Natural killer cell (primary cell): Measurements from ENCODE around the gene GMFB. TPM values are rescaled to one million over a fixed set of nuclear protein-coding genes. Genes with fewer than 3 reads are reported as not detected.

ENCODE experiments used
- ATAC-seq, 3 donors: fragments of 150-1000 bp in 2 of 3; fragments of 200-7000 bp in 1 of 3; cut with Tn5 transposase; 1 replicate in 1 of 3; 2 replicates in 2 of 3; pipeline ENCODE4 v1.10.0; 2021; ENCODE audit warnings: mild to moderate bottlenecking in 2 of 3, moderate library complexity in 2 of 3
- DNase-seq, 2 donors: peaks; one replicate each; pipeline versions ENCODE4 v3.0.0 to v3.0.0-alpha.2; 2013 to 2021; ENCODE audit warnings: mixed read lengths in 1 of 2
- H3K27ac ChIP-seq: one replicate; pipeline ENCODE4 v1.5.1; 2013; ENCODE audit warnings: mild to moderate bottlenecking, low read length
- H3K27me3 ChIP-seq: one replicate; pipeline ENCODE4 v1.6.1; 2013; ENCODE audit warnings: low read length; ENCODE audit not compliant: control insufficient read depth, insufficient read depth
- H3K36me3 ChIP-seq: one replicate; pipeline ENCODE4 v1.6.1; 2013; ENCODE audit warnings: low read length; ENCODE audit not compliant: control insufficient read depth, insufficient read depth
- H3K4me1 ChIP-seq: one replicate; pipeline ENCODE4 v1.6.1; 2013; ENCODE audit warnings: low read length; ENCODE audit not compliant: control insufficient read depth, insufficient read depth
- H3K4me3 ChIP-seq: one replicate; pipeline ENCODE4 v1.5.1; 2013; ENCODE audit warnings: low read length
- H3K9me3 ChIP-seq: one replicate; pipeline ENCODE4 v1.6.1; 2013; ENCODE audit warnings: low read length; ENCODE audit not compliant: control insufficient read depth, insufficient read depth
- H3K27ac Mint-ChIP-seq, 2 donors: one replicate each; pipeline ENCODE4 v1.8.0; 2022; ENCODE audit warnings: mild to moderate bottlenecking in 2 of 2, mixed read lengths in 2 of 2, moderate library complexity in 1 of 2
- H3K27me3 Mint-ChIP-seq, 2 donors: one replicate each; pipeline ENCODE4 v1.8.0; 2022; ENCODE audit warnings: low read depth in 2 of 2, mixed read lengths in 2 of 2
- H3K36me3 Mint-ChIP-seq: one replicate; pipeline ENCODE4 v1.8.0; 2022; ENCODE audit warnings: mixed read lengths
- H3K4me1 Mint-ChIP-seq, 2 donors: one replicate each; pipeline ENCODE4 v1.8.0; 2022; ENCODE audit warnings: mixed read lengths in 2 of 2
- H3K4me3 Mint-ChIP-seq: one replicate; pipeline ENCODE4 v1.8.0; 2022; ENCODE audit warnings: mild to moderate bottlenecking, moderate library complexity, mixed read lengths
- H3K9me3 Mint-ChIP-seq, 2 donors: one replicate each; pipeline ENCODE4 v1.8.0; 2022; ENCODE audit warnings: mixed read lengths in 2 of 2
- CTCF ChIP-seq: fragments of 200-600 bp; IDR thresholded peaks from one replicate; pipeline ENCODE4 v1.8.0; 2022; ENCODE audit warnings: antibody characterized with exemption
- WGBS: methylation state at CpG from one replicate; pipeline ENCODE4 v1.1.7; 2013; ENCODE audit warnings: missing lambda C conversion rate; ENCODE audit not compliant: insufficient coverage; 5-methylcytosine and 5-hydroxymethylcytosine counted together
- intact Hi-C: fragments of 100-400 bp; cut with micrococcal nuclease; formaldehyde crosslinking; loops from one replicate; pipeline ENCODE4 v1.14.2; 2022
- total RNA-seq, 4 donors: library from RNA; stranded (reverse); fragments of 120-200 nt in 1 of 4; gene quantifications; one replicate each; pipeline versions ENCODE4 v1.2.3 to v1.2.4, GENCODE V29; 2013 to 2022

GMFB gene
- total RNA-seq, 3 donors from 2014 or later (not counting 1 experiment from before 2014, with no cell fraction given), result 46.4 to 55.1 (median 52.8) TPM

- H3K9me3 ChIP-seq, result no peaks in the 10 kb centered on the region
- H3K9me3 Mint-ChIP-seq, result no peaks in the 10 kb centered on the region
- 53% methylated on average over 8 of the region's 8 CpGs for WGBS
- H3K36me3 Mint-ChIP-seq, result no peaks in the 10 kb centered on the region
- no peak overlapping the region for H3K4me3 Mint-ChIP-seq
- peak overlapping the region; percentile 1 to 31 for H3K27ac Mint-ChIP-seq
- no peaks in the 10 kb centered on the region for H3K27me3 Mint-ChIP-seq
- peak overlapping the region; percentile 8 for H3K4me3 ChIP-seq
- no peak for DNase-seq
- intact Hi-C loops, result no loop called here
- no peak overlapping the region for H3K27ac ChIP-seq
- no peaks in the 10 kb centered on the region for H3K27me3 ChIP-seq
- H3K36me3 ChIP-seq, result peaks cover 37% of the 10 kb centered on the region
- no peak for TF ChIP-seq CTCF
- H3K4me1 ChIP-seq, result peaks cover 12% of the 10 kb centered on the region
- H3K4me1 Mint-ChIP-seq, result peaks cover 35 to 50% of the 10 kb centered on the region in 2 donors
- no peak for ATAC-seq
Observed at GRCh38 chr14:54483073-54483745, 5.6 kb downstream of the GMFB start.

- Histone ChIP-seq H3K36me3 (peaks cover 48% of the 10 kb centered on the region), H3K4me1 (no peaks in the 10 kb centered on the region), H3K27ac (no peak overlapping the region), H3K27me3 (no peaks in the 10 kb centered on the region), H3K9me3 (no peaks in the 10 kb centered on the region), H3K4me3 (no peak overlapping the region)
- Mint-ChIP-seq H3K36me3 (no peaks in the 10 kb centered on the region), H3K27me3 (no peaks in the 10 kb centered on the region), H3K27ac (no peak overlapping the region), H3K9me3 (no peaks in the 10 kb centered on the region), H3K4me1 (peaks cover 24 to 36% of the 10 kb centered on the region in 2 donors), H3K4me3 (no peak overlapping the region)
- TF ChIP-seq CTCF, result no peak
- ATAC-seq (no peak), DNase-seq (no peak)
- intact Hi-C loops, result no loop called here
- WGBS, result no CpG with 5 or more reads among the region's 2 CpGs
Observed at GRCh38 chr14:54481695-54482094, 7.1 kb downstream of the GMFB start.

- Mint-ChIP-seq H3K27me3 (no peaks in the 10 kb centered on the region), H3K4me3 (no peak overlapping the region), H3K4me1 (peaks cover 21 to 29% of the 10 kb centered on the region in 2 donors), H3K27ac (no peak overlapping the region), H3K9me3 (no peaks in the 10 kb centered on the region), H3K36me3 (no peaks in the 10 kb centered on the region)
- WGBS, result 99% methylated on average over 3 of the region's 4 CpGs
- H3K27me3 ChIP-seq, result no peaks in the 10 kb centered on the region
- H3K36me3 ChIP-seq, result peaks cover 52% of the 10 kb centered on the region
- no peak for TF ChIP-seq CTCF
- H3K9me3 ChIP-seq, result no peaks in the 10 kb centered on the region
- H3K4me3 ChIP-seq, result no peak overlapping the region
- intact Hi-C loops, result no loop called here
- DNase-seq (no peak), ATAC-seq (no peak)
- no peaks in the 10 kb centered on the region for H3K4me1 ChIP-seq
- no peak overlapping the region for H3K27ac ChIP-seq
Observed at GRCh38 chr14:54480830-54481562, 7.8 kb downstream of the GMFB start.
